GM23338 (cell line): ENCODE results near the gene RSPH10B. TPM values are rescaled to one million over a fixed set of nuclear protein-coding genes. Genes with fewer than 3 reads are reported as not detected.
"Not testable (repeated sequence)": the region's sequence is repeated elsewhere in the genome, so short reads cannot be mapped to it uniquely, and the experiment has no call there.

ENCODE experiments used
- ATAC-seq: fragments of 200-7000 bp; cut with Tn5 transposase; 3 replicates; pipeline ENCODE4 v1.9.1; 2020
- DNase-seq: peaks from one replicate; pipeline ENCODE4 v3.0.0-alpha.2; 2015; ENCODE audit warnings: low spot score
- H2AFZ ChIP-seq: fragments of 200-600 bp; sonication (generic); 2 replicates; pipeline ENCODE4 v1.8.0; 2016; ENCODE audit warnings: antibody characterized with exemption, mild to moderate bottlenecking, moderate library complexity
- H3F3A ChIP-seq: fragments of 200-600 bp; sonication (generic); replicated peaks from 2 replicates; pipeline ENCODE4 v1.8.0; 2017; ENCODE audit warnings: antibody characterized with exemption, mixed run types, low read depth
- H3K27ac ChIP-seq: fragments of 200-600 bp; sonication (generic); 2 replicates; pipeline ENCODE4 v1.6.1; 2016; ENCODE audit warnings: low read depth
- H3K27me3 ChIP-seq: fragments of 200-600 bp; sonication (generic); 2 replicates; pipeline ENCODE4 v1.8.0; 2016; ENCODE audit warnings: mild to moderate bottlenecking, mixed run types, moderate library complexity; ENCODE audit not compliant: insufficient read depth
- H3K36me3 ChIP-seq: fragments of 200-600 bp; sonication (generic); 2 replicates; pipeline ENCODE4 v1.8.0; 2016; ENCODE audit warnings: mild to moderate bottlenecking; ENCODE audit not compliant: insufficient read depth
- H3K4me1 ChIP-seq: fragments of 200-600 bp; sonication (generic); 2 replicates; pipeline ENCODE4 v1.8.0; 2016; ENCODE audit warnings: mild to moderate bottlenecking, moderate library complexity; ENCODE audit not compliant: insufficient read depth
- H3K4me2 ChIP-seq: fragments of 200-600 bp; sonication (generic); 2 replicates; pipeline ENCODE4 v1.7.1; 2017; ENCODE audit warnings: mixed run types
- H3K4me3 ChIP-seq: fragments of 200-600 bp; sonication (generic); 2 replicates; pipeline ENCODE4 v1.6.1; 2016; ENCODE audit warnings: mixed run types
- H3K79me2 ChIP-seq: fragments of 200-600 bp; sonication (generic); replicated peaks from 2 replicates; pipeline ENCODE4 v1.8.0; 2017; ENCODE audit warnings: mild to moderate bottlenecking; ENCODE audit not compliant: insufficient read depth
- H3K9me2 ChIP-seq: fragments of 200-600 bp; sonication (generic); 2 replicates; pipeline ENCODE4 v1.8.0; 2017; ENCODE audit not compliant: insufficient read depth
- H4K20me1 ChIP-seq: fragments of 200-600 bp; sonication (generic); replicated peaks from 2 replicates; pipeline ENCODE4 v1.8.0; 2017; ENCODE audit warnings: mild to moderate bottlenecking; ENCODE audit not compliant: insufficient read depth
- H3K27ac Mint-ChIP-seq: 2 replicates; pipeline ENCODE4 v1.8.0; 2020; ENCODE audit warnings: inconsistent platforms, mild to moderate bottlenecking, moderate library complexity, mixed read lengths
- H3K27me3 Mint-ChIP-seq: 3 replicates; pipeline ENCODE4 v1.8.0; 2022; ENCODE audit warnings: low read depth, mild to moderate bottlenecking, moderate library complexity, mixed read lengths, inconsistent platforms; ENCODE audit not compliant: insufficient read depth, poor library complexity
- H3K36me3 Mint-ChIP-seq: 3 replicates; pipeline ENCODE4 v1.8.0; 2021; ENCODE audit warnings: low read depth, mild to moderate bottlenecking, inconsistent platforms, moderate library complexity, mixed read lengths
- H3K4me1 Mint-ChIP-seq: 3 replicates; pipeline ENCODE4 v1.8.0; 2020; ENCODE audit warnings: mild to moderate bottlenecking, inconsistent platforms, mixed read lengths
- H3K4me3 Mint-ChIP-seq: 3 replicates; pipeline ENCODE4 v1.8.0; 2021; ENCODE audit warnings: moderate library complexity, mild to moderate bottlenecking, inconsistent platforms, mixed read lengths
- H3K9me3 Mint-ChIP-seq: 3 replicates; pipeline ENCODE4 v1.8.0; 2020; ENCODE audit warnings: moderate library complexity, mild to moderate bottlenecking, inconsistent platforms, mixed read lengths
- polyA plus RNA-seq: library from polyadenylated mRNA; unstranded; fragments of >200 nt; fragmentation: Nextera tagmentation; extraction: Ambion mirVana; gene quantifications from 2 replicates; pipeline ENCODE4 v1.2.1, GENCODE V29; 2016
- total RNA-seq: library from RNA; depleted of rRNA; stranded (reverse); fragments of >200 nt; shearing (Covaris generic); gene quantifications from 2 replicates; pipeline ENCODE4 v1.2.3, GENCODE V29; 2014

The RSPH10B gene
- total and polyA plus RNA-seq, 2 experiments from 2014 or later: 0.99 to 5.9 TPM

GRCh38 chr7:5931905-5932644 is 38.4 kb downstream of the RSPH10B start:
- H3K27me3 Mint-ChIP-seq, DNase-seq, H3K36me3 Mint-ChIP-seq, H3K27ac ChIP-seq, H3F3A ChIP-seq, ATAC-seq, H3K4me3 ChIP-seq, H3K79me2 ChIP-seq, H3K27me3 ChIP-seq, H3K4me1 ChIP-seq, H3K9me2 ChIP-seq, H2AFZ ChIP-seq, H3K4me2 ChIP-seq, H3K36me3 ChIP-seq, H3K27ac Mint-ChIP-seq, H3K9me3 Mint-ChIP-seq, H3K4me1 Mint-ChIP-seq, H3K4me3 Mint-ChIP-seq, H4K20me1 ChIP-seq: not testable (repeated sequence)

- H3K27ac Mint-ChIP-seq, H2AFZ ChIP-seq, H4K20me1 ChIP-seq, H3K36me3 Mint-ChIP-seq, H3K4me2 ChIP-seq, H3K27ac ChIP-seq, H3K4me3 ChIP-seq, H3F3A ChIP-seq, H3K27me3 Mint-ChIP-seq, H3K9me2 ChIP-seq, H3K27me3 ChIP-seq, H3K36me3 ChIP-seq, H3K79me2 ChIP-seq, H3K4me3 Mint-ChIP-seq, H3K4me1 ChIP-seq, H3K4me1 Mint-ChIP-seq, H3K9me3 Mint-ChIP-seq, ATAC-seq, DNase-seq: not testable (repeated sequence)
Measured at GRCh38 chr7:5931250-5931649, 39.2 kb downstream of the RSPH10B start.

GRCh38 chr7:5930290-5930689 is 40.2 kb downstream of the RSPH10B start:
- H3K4me2 ChIP-seq, H3F3A ChIP-seq, H3K4me3 Mint-ChIP-seq, H3K27me3 Mint-ChIP-seq, H3K27ac ChIP-seq, H3K79me2 ChIP-seq, H2AFZ ChIP-seq, H3K36me3 Mint-ChIP-seq, H3K4me1 ChIP-seq, H3K27ac Mint-ChIP-seq, H4K20me1 ChIP-seq, H3K4me3 ChIP-seq, H3K36me3 ChIP-seq, H3K9me2 ChIP-seq, H3K27me3 ChIP-seq, H3K4me1 Mint-ChIP-seq, ATAC-seq, H3K9me3 Mint-ChIP-seq, DNase-seq: not testable (repeated sequence)

GRCh38 chr7:5926263-5926870 is 44.1 kb downstream of the RSPH10B start:
- not testable (repeated sequence) for H3K4me3 Mint-ChIP-seq, H3K27me3 Mint-ChIP-seq, H3K4me1 Mint-ChIP-seq

GRCh38 chr7:5924630-5925029 is 45.9 kb downstream of the RSPH10B start:
- H3K4me1 Mint-ChIP-seq, H3K27me3 ChIP-seq, H2AFZ ChIP-seq, H3K4me3 ChIP-seq, H3F3A ChIP-seq, H3K9me3 Mint-ChIP-seq, H3K4me1 ChIP-seq, H3K27ac Mint-ChIP-seq, H3K4me2 ChIP-seq, H3K79me2 ChIP-seq, H3K4me3 Mint-ChIP-seq, H3K27me3 Mint-ChIP-seq, H3K9me2 ChIP-seq, H3K36me3 ChIP-seq, H3K36me3 Mint-ChIP-seq, H3K27ac ChIP-seq, ATAC-seq, DNase-seq, H4K20me1 ChIP-seq: not testable (repeated sequence)

More at GRCh38 chr7:5926263-5926870, 44.1 kb downstream of the RSPH10B start:
- H3K27ac ChIP-seq, ATAC-seq, H2AFZ ChIP-seq, DNase-seq, H3K79me2 ChIP-seq, H3K4me2 ChIP-seq, H3K9me2 ChIP-seq, H3K36me3 ChIP-seq, H3F3A ChIP-seq, H4K20me1 ChIP-seq, H3K4me3 ChIP-seq, H3K4me1 ChIP-seq, H3K36me3 Mint-ChIP-seq, H3K9me3 Mint-ChIP-seq, H3K27me3 ChIP-seq, H3K27ac Mint-ChIP-seq: not testable (repeated sequence)

- H3K27ac ChIP-seq, ATAC-seq, H3K27me3 Mint-ChIP-seq, H2AFZ ChIP-seq, H3K79me2 ChIP-seq, H3K4me1 Mint-ChIP-seq, H3K4me1 ChIP-seq, DNase-seq, H3K4me2 ChIP-seq, H3K4me3 ChIP-seq, H3K4me3 Mint-ChIP-seq, H3K36me3 ChIP-seq, H3F3A ChIP-seq, H3K27ac Mint-ChIP-seq, H3K9me2 ChIP-seq, H3K27me3 ChIP-seq, H3K9me3 Mint-ChIP-seq, H3K36me3 Mint-ChIP-seq, H4K20me1 ChIP-seq: not testable (repeated sequence)
Measured at GRCh38 chr7:5924180-5924579, 46.3 kb downstream of the RSPH10B start.
